GM04503 (cell line): Measurements from ENCODE around the gene SMIM29.

Experiments
- DNase-seq: peaks from one replicate; pipeline ENCODE4 v3.0.0-alpha.2; 2012; ENCODE audit warnings: low read depth

Gene SMIM29

GRCh38 chr6:34240329-34241248 lies 8.2 kb downstream of the SMIM29 start:
- no peak for DNase-seq

- no peak for DNase-seq
These were observed 8.9 kb downstream of the SMIM29 start for GRCh38 chr6:34239893-34240292.

DNA sequence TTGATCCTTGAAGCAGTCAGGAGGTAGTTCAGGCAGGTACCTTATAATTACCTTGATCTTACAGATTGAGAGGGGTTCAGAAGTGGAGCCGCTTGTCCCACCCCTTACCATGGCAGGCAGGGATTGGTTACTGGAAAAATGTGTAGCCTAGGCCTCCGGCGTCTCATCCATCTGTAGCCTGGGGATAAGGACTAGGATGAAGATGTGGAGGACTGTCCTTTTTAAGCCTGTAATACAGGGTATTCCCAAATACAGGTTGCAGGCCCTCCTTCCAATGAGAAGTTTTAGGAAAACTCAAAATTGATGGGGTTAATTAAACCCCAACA lies 9.3 kb downstream of the SMIM29 start:
- no peak for DNase-seq

GRCh38 chr6:34238585-34239499 lies 10.0 kb downstream of the SMIM29 start:
- no peak for DNase-seq

DNA sequence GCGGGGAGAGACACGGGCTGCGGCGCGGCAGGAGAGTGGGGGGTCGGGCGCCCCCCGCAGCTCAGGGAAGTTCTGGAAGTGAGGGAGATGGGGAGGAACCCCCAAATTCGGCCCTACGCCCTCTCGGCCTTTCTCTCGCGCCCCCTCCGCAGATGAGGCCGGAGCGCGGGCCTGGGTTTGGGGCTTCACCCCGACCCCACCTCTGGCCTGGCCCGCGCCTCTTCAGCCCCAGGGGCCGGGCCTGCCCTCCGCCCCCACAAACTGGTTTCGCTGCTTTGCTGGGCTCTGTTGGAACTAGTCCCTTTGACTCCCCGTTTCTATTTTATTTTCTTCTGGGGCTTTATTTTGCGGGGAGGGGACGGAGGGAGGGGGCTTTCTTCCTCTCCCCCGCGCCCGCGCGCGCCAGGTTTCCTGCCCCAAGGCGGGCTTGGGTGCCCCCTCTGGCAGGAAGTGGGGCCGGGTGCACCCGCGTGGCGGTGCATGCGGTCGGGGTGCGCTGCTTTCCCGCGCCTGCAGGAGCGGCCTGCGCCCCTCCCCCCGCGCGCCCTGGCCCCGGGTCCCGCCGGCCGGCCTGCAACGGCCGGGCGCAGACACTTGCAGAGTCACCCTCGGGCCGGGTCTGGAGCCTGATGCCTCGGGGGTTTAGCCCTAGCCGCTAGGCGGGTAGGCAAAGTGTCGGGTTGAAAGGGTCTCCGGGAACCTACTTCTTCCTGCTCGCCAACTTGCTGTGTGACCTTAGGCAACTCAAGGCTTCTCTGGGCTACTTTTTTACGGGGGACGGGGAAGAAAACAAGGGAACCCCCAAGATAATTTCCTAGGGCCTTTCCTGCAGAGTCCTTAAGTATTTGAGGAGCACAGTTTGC lies 10.9 kb downstream of the SMIM29 start:
- DNase-seq: no peak

DNA sequence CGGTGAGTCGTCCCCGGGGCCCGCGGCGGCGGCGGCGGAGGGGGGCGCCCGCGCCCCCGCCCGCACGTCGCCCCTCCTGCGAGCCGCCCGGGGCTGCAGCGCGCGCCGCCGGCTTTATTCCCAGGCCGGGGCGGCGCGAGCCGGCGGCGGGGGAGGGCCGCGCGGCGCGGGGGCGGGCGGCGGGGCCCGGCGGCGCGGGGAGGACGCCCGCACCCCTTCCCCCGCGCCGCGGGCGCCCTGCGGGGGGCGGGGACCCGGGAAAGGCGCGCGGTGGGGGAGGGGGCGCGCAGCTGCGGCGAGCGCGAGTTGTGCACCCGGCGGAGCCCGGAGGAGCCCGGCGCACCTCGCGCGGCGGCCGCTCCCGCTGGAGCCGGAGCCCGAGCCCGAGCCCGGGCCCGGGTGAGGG lies 11.5 kb downstream of the SMIM29 start:
- DNase-seq: no peak

- no peak for DNase-seq
These were observed 12.1 kb downstream of the SMIM29 start, which contains the start of gene HMGA1 for GRCh38 chr6:34236443-34237315. TSS of gene HMGA1 (plus strand) at chr6:34236873. CDS start at chr6:34240781, 3,908 bp downstream.

- DNase-seq: no peak
These were observed 12.7 kb downstream of the SMIM29 start for GRCh38 chr6:34236131-34236442.

DNA sequence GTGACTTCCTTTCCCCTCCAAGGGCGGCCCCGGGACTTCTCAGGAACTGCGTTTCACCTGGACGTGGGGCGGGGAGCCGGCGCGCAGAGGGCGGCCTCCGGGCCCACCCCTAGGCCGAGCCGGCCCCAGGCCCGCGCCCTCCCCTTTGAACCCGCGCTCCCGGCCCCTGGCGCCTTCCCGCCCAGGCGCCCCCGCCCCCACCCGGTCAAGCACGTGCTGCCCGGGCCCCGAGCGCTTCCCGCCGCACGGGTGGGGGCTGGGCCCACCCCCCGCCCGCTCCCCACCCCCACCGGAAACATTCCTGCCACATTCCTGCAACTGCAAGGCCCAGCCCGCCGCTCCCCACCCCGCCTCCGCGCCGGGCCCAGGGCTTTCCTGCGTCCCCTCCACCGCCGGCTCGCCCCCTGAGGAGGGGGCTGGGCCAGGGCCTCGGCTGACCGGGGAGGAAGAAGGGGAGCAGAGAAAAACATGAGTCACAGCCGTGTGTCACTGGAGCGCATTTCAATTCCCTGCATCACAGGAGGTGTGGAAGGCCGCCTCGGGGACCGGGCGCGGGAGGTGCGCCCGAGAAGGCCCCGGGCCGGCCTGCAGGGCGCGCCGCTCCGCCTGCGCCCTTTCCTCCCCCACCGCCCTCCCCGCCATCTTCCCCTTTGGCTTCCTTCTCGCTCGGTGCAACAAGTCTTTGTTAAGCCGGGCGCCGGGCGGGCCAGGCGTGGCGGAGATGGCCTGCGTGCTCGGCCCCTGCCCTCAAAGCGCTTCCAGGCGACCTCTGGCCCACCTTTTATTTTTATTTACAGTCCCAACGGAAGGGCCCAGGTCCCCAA lies 13.3 kb downstream of the SMIM29 start:
- no peak for DNase-seq

DNA sequence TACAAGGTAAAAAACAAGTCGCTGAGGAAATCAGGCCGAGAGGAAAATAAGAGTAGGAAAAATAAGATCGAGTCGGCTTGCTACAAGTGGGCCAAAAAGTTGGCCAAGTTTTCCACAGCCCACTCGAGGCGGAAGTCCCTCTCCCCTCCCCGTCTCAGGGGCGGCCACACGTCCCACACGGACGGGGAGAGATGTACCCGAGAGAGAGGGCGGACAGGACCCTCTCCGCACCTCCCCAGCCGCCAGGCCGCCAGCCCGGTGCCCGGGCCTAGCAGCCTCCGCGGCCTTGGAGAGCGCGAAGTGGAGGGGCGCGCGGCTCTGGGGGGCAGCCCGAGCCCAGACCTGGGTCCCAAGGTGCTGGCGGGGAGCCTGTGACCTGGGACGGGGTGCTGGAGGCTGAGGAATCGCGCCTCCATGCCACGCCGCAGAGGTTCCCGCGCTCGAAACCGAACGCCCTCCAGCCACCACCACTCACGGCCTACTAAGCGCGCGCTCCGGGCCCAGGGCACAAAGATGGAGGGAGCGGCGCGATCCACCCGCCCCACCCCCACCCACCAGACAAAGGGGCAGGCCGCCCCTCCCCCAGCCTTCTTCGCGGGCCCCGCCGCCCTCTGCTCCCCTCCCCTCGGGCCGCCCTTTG lies 14.0 kb downstream of the SMIM29 start:
- DNase-seq: no peak

GRCh38 chr6:34233867-34234266 lies 14.9 kb downstream of the SMIM29 start:
- DNase-seq: no peak

- DNase-seq: no peak
These were observed 15.9 kb downstream of the SMIM29 start for GRCh38 chr6:34232901-34233300.

DNA sequence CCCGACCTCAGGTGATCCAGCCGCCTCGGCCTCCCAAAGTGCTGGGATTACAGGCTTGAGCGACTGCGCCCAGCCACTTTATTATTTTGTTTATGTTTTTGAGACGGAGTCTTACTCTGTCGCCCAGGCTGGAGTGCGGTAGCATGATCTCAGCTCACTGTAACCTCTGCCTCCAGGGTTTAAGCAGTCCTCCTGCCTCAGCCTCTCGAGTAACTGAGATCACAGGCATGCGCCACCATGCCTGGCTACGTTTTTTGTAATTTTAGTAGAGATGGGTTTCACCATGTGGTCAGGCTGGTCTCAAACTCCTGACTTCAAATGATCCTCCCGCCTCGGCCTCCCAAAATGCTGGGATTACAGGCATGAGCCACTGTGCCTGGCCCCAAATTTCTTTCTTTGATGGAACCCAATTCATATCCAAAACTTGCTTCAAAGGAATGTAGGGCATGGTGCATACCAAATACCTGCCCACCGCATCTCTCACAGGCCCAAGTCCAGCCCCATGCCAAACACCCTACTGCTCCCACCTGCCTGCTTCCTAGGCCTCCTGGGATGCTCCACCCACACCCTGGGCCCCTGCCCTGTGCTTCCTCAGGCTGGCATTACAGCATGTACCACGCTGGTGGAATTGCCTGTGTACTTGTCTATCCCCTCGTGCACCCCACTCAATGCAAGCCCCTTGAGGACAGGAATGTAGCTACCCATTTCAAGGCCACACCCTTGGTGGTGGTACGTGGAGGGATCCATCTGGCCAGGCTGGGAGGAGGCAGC lies 17.1 kb downstream of the SMIM29 start:
- no peak for DNase-seq

DNA sequence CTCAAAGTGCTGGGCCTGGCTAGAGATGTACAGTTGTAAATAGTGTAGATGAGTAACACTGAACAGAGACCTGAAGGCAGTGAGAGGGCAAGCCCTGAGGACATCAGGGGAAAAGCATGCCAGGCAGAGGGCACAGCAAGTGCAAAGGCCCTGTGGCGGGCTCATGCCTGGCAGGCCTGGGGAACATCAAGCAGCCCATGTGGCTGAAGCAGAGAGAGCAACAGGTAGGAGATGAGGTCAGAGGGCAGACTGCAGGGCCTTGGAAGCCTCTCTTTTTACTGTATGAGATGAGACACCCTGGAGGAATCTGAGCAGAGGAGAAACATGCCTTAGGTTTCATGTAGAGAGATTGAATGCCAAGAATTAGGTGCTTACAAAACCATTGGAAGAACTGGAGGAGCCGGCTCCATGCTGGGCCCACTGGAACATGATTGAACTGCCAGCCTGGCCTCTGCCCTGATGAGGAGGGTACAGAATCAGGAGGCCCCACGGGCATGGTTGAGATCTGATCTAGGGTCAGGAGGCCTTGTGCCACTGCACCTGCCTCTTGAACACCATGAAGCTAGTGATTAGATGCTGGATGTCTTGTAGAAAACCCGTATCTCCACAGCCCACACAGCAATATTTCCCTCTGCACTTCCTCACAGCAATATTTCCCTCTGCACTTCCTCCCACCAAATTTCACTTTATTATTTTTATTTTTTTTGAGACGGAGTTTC lies 18.0 kb downstream of the SMIM29 start:
- no peak for DNase-seq

GRCh38 chr6:34229877-34230276 lies 18.9 kb downstream of the SMIM29 start:
- no peak for DNase-seq

GRCh38 chr6:34227761-34228421 lies 20.9 kb downstream of the SMIM29 start:
- DNase-seq: no peak

DNA sequence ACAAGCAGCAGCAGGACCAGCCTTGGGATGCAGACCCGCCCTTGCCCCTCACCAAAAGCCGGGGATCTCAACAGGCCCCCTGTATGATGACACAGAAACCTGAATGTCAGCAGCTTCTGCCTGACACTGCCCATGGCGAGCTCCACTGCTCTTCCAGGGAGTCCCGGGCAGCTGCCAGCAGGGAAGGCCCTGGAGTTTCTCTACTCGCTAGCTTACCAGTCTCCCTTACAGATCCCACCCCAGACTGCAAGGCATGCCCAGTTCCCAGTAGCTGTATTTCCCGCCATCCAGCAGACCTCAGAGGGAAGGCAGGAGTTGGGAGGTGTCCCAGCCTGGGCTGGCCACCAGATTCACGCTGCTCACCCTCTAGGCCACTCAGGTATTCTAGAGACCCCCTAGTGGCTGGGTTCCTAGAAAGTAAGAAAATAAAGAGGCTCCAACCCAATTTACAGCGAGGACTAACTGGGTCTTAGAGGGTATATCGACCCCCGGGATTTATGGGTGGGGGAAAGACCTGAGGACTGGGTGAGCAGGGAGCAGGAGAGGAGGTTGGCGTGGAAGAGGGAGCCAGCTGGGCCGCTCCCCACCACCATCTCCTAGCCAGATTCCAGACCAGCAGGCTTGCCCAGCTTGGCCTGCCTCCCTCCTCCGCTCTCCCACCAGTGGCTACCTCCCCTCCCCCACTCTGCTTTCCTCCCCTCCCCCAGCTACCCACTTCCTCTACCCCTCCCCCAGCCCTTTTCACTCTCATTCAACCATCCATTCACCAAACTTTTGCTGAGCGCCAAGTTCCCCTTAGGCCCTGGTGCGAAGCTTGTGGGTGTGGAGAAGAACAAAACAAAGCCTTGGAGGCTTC lies 21.8 kb downstream of the SMIM29 start:
- no peak for DNase-seq
